Sigmoid colon (tissue), 7 donors: ENCODE measurements around the gene CAPN1. TPM values are rescaled to one million over a fixed set of nuclear protein-coding genes. Genes with fewer than 3 reads are reported as not detected.

Experiments
- DNase-seq: peaks from one replicate; pipeline ENCODE4 v3.0.0-alpha.2; 2019
- H3K27ac ChIP-seq, 4 donors: fragments of 200-600 bp; sonication (generic); one replicate each; pipeline ENCODE4 v1.5.1; 2016 to 2019; ENCODE audit warnings: mild to moderate bottlenecking in 1 of 4
- H3K27me3 ChIP-seq, 3 donors: fragments of 200-600 bp; sonication (generic); one replicate each; pipeline ENCODE4 v1.5.1; 2019; ENCODE audit warnings: mild to moderate bottlenecking in 1 of 3
- H3K36me3 ChIP-seq, 4 donors: fragments of 200-600 bp; sonication (generic); one replicate each; pipeline ENCODE4 v1.5.1; 2016 to 2019
- H3K4me1 ChIP-seq, 4 donors: fragments of 200-600 bp; sonication (generic); one replicate each; pipeline ENCODE4 v1.5.1; 2017 to 2019
- H3K4me3 ChIP-seq, 4 donors: fragments of 200-600 bp; sonication (generic); one replicate each; pipeline ENCODE4 v1.5.1; 2017 to 2019; ENCODE audit warnings: mild to moderate bottlenecking in 2 of 4, moderate library complexity in 1 of 4
- H3K9me3 ChIP-seq, 4 donors: fragments of 200-600 bp in 3 of 4; sonication (generic) in 3 of 4; one replicate each; pipeline versions ENCODE4 v1.5.1 to v1.6.1; 2013 to 2019
- EP300 ChIP-seq, 4 donors: sonication (generic); formaldehyde crosslinking; IDR thresholded peaks; one replicate each; pipeline ENCODE4 v1.6.1; 2017; ENCODE audit warnings: antibody characterized with exemption in 4 of 4
- POLR2A ChIP-seq, 2 donors: fragments of 450-650 bp; IDR thresholded peaks; one replicate each; pipeline ENCODE4 v1.6.1; 2016; ENCODE audit warnings: antibody characterized with exemption in 2 of 2, mild to moderate bottlenecking in 2 of 2, moderate library complexity in 2 of 2
- POLR2AphosphoS5 ChIP-seq, 4 donors: sonication (generic); formaldehyde crosslinking; IDR thresholded peaks; one replicate each; pipeline ENCODE4 v1.6.1; 2017; ENCODE audit warnings: antibody characterized with exemption in 4 of 4
- WGBS, 2 donors: extraction: QIAGEN DNeasy Blood & Tissue Kit; methylation state at CpG; one replicate each; pipeline ENCODE4 v1.1.7; 2013; 5-methylcytosine and 5-hydroxymethylcytosine counted together
- intact Hi-C: fragments of 100-400 bp; cut with DNase I; formaldehyde crosslinking; loops from one replicate; pipeline ENCODE4 v1.15.1; 2023
- polyA plus RNA-seq, 3 donors: library from polyadenylated mRNA; stranded (reverse); fragments of 200-250 nt; gene quantifications; one replicate each; pipeline ENCODE4 v1.2.3, GENCODE V29; 2013
- total RNA-seq, 4 donors: library from RNA; depleted of rRNA; stranded (reverse); fragments of >200 nt; gene quantifications; one replicate each; pipeline ENCODE4 v1.1.0, GENCODE V29; 2016
- TF ChIP-seq, protein P1 (sequence below), 4 experiments: fragments of 450-650 bp in 3 of 4; fragments of 200-600 bp in 1 of 4; IDR thresholded peaks; one replicate each; pipeline ENCODE4 v1.5.1; 2016 to 2019; ENCODE audit warnings: antibody characterized with exemption in 4 of 4, mild to moderate bottlenecking in 3 of 4, moderate library complexity in 2 of 4
- donor health status: healthy with polysubstance abuse.
- donor health status: Bipolar disorder and iron deficiency.
- donor health status: healthy.

Gene CAPN1
- total and polyA plus RNA-seq, 7 donors = 84.5 to 245 (median 156) TPM

DNA sequence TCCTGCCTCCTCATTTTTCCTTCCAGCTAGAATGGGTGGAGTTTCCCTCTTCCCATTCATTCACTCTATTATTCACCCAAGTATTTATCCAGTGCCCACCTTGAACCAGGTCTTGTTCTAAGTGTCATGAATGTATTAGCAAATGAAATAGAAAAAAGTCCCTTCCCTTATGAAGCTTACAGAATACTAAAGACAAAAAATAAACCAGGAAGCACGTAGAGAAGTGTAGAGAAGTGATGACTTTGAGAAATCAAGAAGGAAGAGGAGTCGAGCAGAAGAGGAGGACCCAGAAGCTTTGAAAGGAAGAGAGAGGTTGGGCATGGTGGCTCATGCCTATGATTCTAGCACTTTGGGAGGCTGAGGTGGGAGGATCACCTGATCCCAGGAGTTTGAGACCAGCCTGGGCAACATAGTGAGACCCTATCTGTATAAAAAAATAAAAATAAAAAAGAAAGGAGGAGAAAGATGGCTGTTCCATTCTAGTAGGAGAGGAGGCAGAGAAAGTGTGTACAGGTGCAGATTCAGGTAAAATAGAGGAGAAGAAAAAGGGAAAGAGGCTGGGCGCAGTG, 30.3 kb upstream of the CAPN1 start:
- 64 to 75% methylated on average over 3 of the region's 3 CpGs for WGBS, 2 donors
- Histone ChIP-seq H3K27ac (peak overlapping the region in 3 of 4 donors; percentile 7 to 65 (median 28)), H3K4me1 (peaks cover 0 to 13% (median 4%) of the 10 kb centered on the region in 4 donors), H3K36me3 (no peaks in the 10 kb centered on the region), H3K27me3 (peaks cover 0 to 4% (median 0%) of the 10 kb centered on the region in 3 donors), H3K9me3 (no peaks in the 10 kb centered on the region), H3K4me3 (no peak overlapping the region)
- no peak for TF ChIP-seq EP300 (IDR thresholded peaks at IDR 0.05)
- TF ChIP-seq, protein P1, sequence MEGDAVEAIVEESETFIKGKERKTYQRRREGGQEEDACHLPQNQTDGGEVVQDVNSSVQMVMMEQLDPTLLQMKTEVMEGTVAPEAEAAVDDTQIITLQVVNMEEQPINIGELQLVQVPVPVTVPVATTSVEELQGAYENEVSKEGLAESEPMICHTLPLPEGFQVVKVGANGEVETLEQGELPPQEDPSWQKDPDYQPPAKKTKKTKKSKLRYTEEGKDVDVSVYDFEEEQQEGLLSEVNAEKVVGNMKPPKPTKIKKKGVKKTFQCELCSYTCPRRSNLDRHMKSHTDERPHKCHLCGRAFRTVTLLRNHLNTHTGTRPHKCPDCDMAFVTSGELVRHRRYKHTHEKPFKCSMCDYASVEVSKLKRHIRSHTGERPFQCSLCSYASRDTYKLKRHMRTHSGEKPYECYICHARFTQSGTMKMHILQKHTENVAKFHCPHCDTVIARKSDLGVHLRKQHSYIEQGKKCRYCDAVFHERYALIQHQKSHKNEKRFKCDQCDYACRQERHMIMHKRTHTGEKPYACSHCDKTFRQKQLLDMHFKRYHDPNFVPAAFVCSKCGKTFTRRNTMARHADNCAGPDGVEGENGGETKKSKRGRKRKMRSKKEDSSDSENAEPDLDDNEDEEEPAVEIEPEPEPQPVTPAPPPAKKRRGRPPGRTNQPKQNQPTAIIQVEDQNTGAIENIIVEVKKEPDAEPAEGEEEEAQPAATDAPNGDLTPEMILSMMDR (IDR thresholded peaks at IDR 0.05) = no peak
- TF ChIP-seq POLR2AphosphoS5 (IDR thresholded peaks at IDR 0.05) = no peak
- no peak for TF ChIP-seq POLR2A (IDR thresholded peaks at IDR 0.05)
- DNase-seq = no peak
- intact Hi-C loops = no loop called here

DNA sequence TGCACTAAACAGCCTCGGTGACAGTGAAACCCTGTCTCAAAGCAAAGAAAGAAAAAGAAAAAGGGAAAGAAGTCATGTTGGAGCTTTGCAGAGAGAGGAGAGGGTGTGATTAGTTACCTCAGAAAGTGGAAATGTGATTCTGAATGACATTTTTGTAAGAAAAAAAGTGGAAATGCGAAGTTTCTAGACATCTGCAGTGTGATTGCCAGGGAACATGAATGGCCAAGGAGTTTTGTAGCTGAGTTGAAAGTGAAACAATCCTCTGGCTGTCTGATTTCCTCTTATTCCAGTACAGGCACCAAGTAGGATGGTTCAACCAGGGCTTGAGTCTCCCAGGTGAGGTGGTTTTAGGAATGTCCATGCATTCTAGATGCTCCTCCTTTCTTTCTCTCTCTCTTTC, 29.6 kb upstream of the CAPN1 start:
- WGBS, 2 donors = 63 to 68% methylated on average over 2 of the region's 2 CpGs
- peak overlapping the region in 1 of 4 donors; percentile 27 for H3K27ac ChIP-seq
- no peaks in the 10 kb centered on the region for H3K36me3 ChIP-seq
- H3K9me3 ChIP-seq = no peaks in the 10 kb centered on the region
- intact Hi-C loops = no loop called here
- DNase-seq = no peak
- TF ChIP-seq POLR2A (IDR thresholded peaks at IDR 0.05) (no peak), EP300 (IDR thresholded peaks at IDR 0.05) (no peak), POLR2AphosphoS5 (IDR thresholded peaks at IDR 0.05) (no peak)
- TF ChIP-seq, protein P1 (IDR thresholded peaks at IDR 0.05) = no peak
- no peaks in the 10 kb centered on the region for H3K27me3 ChIP-seq
- peaks cover 0 to 13% (median 4%) of the 10 kb centered on the region in 4 donors for H3K4me1 ChIP-seq
- H3K4me3 ChIP-seq = no peak overlapping the region

DNA sequence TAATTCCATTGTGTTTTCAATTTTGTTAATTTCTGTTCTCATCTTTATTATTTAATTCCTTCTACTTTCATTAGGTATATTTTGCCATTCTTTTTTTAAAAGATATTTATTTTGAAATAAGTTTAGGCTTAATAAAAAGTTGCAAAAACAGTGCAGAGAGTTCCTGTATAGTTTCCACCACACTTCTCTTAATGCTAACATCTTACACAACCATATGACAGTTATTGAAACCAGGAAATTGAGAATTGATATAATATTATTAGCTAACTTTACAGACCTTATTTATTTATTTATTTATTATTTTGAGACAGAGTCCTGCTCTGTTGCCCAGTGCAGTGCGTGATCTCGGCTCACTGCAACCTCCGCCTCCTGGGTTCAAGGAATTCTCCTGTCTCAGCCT, 25.5 kb upstream of the CAPN1 start:
- no peaks in the 10 kb centered on the region for H3K4me1 ChIP-seq
- H3K4me3 ChIP-seq = no peak overlapping the region
- no peaks in the 10 kb centered on the region for H3K9me3 ChIP-seq
- H3K27ac ChIP-seq = no peak overlapping the region
- DNase-seq = no peak
- TF ChIP-seq EP300 (IDR thresholded peaks at IDR 0.05) = no peak
- TF ChIP-seq, protein P1 (IDR thresholded peaks at IDR 0.05) = no peak
- no peak for TF ChIP-seq POLR2A (IDR thresholded peaks at IDR 0.05)
- TF ChIP-seq POLR2AphosphoS5 (IDR thresholded peaks at IDR 0.05) = no peak
- H3K36me3 ChIP-seq = no peaks in the 10 kb centered on the region
- 93 to 95% methylated on average over 3 of the region's 3 CpGs for WGBS, 2 donors
- intact Hi-C loops = no loop called here
- H3K27me3 ChIP-seq = no peaks in the 10 kb centered on the region

DNA sequence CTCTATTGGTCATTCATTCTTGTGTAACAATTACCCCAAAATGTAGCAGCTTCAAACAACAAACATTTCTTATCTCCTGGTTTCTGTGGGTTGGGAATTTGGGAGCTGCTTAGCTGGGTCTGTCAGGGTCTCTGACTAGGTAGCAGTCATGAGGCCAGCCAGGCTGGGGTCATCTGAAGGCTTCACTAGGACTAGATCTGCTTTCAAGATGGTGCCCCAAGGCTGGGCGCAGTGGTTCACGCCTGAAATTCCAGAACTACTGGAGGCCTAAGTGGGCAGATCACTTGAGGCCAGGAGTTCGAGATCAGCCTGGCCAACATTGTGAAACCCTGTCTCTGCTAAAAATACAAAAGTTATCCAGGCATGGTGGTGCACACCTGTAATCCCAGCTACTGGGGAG, 24.8 kb upstream of the CAPN1 start:
- H3K9me3 ChIP-seq = no peaks in the 10 kb centered on the region
- 93% methylated on average over 3 of the region's 3 CpGs for WGBS, 2 donors
- H3K4me3 ChIP-seq = no peak overlapping the region
- no peaks in the 10 kb centered on the region for H3K4me1 ChIP-seq
- intact Hi-C loops = no loop called here
- no peak for DNase-seq
- H3K36me3 ChIP-seq = no peaks in the 10 kb centered on the region
- no peaks in the 10 kb centered on the region for H3K27me3 ChIP-seq
- H3K27ac ChIP-seq = no peak overlapping the region
- TF ChIP-seq POLR2AphosphoS5 (IDR thresholded peaks at IDR 0.05) (no peak), POLR2A (IDR thresholded peaks at IDR 0.05) (no peak), EP300 (IDR thresholded peaks at IDR 0.05) (no peak)
- TF ChIP-seq, protein P1 (IDR thresholded peaks at IDR 0.05) = no peak

DNA sequence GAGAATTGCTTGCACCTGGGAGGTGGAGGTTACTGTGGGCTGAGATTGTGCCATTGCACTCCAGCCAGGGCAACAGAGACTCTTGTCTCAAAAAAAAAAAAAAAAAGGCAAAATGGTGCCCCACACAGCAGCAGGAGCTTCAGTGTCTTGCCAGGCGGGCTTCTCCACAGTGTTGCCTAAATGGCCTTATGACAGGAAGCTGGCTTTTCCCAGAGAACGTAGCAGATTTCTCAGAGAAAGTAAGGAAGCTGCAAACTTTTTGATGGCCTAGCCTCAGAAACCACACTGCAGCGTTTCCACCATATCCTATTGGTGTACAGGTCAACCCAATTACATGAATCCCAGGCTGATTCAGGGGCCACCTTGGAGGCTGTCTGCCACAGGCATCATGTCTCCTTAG, 24.4 kb upstream of the CAPN1 start:
- no peak for TF ChIP-seq POLR2AphosphoS5 (IDR thresholded peaks at IDR 0.05)
- no peak for TF ChIP-seq EP300 (IDR thresholded peaks at IDR 0.05)
- no peak for TF ChIP-seq POLR2A (IDR thresholded peaks at IDR 0.05)
- TF ChIP-seq, protein P1 (IDR thresholded peaks at IDR 0.05) = no peak
- Histone ChIP-seq H3K27ac (no peak overlapping the region), H3K27me3 (no peaks in the 10 kb centered on the region), H3K36me3 (no peaks in the 10 kb centered on the region), H3K9me3 (no peaks in the 10 kb centered on the region), H3K4me3 (no peak overlapping the region), H3K4me1 (no peaks in the 10 kb centered on the region)
- intact Hi-C loops = no loop called here
- WGBS, 2 donors = 74 to 87% methylated on average over 3 of the region's 3 CpGs
- DNase-seq = no peak
